Endometrial microvascular endothelial cells (primary cell): ENCODE results near the gene RNASE8. TPM values are rescaled to one million over a fixed set of nuclear protein-coding genes. Genes with fewer than 3 reads are reported as not detected.
"Not testable (repeated sequence)": the region's sequence is repeated elsewhere in the genome, so short reads cannot be mapped to it uniquely, and the experiment has no call there.

ENCODE experiments used
- in situ Hi-C: cut with HindIII; loops from 2 replicates; pipeline ENCODE4 v1.10.0; 2017; ENCODE audit warnings: low sequenced_read_pairs, low pct_unique_long_range_greater_than_20kb; ENCODE audit errors: inconsistent ontology term
- total RNA-seq: library from RNA; depleted of rRNA; stranded (reverse); fragments of >200 nt; gene quantifications from one replicate; pipeline ENCODE4 v1.2.3, GENCODE V29; 2015; ENCODE audit errors: inconsistent ontology term

RNASE8 gene, protein sequence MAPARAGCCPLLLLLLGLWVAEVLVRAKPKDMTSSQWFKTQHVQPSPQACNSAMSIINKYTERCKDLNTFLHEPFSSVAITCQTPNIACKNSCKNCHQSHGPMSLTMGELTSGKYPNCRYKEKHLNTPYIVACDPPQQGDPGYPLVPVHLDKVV
- total RNA-seq: not detected

DNA sequence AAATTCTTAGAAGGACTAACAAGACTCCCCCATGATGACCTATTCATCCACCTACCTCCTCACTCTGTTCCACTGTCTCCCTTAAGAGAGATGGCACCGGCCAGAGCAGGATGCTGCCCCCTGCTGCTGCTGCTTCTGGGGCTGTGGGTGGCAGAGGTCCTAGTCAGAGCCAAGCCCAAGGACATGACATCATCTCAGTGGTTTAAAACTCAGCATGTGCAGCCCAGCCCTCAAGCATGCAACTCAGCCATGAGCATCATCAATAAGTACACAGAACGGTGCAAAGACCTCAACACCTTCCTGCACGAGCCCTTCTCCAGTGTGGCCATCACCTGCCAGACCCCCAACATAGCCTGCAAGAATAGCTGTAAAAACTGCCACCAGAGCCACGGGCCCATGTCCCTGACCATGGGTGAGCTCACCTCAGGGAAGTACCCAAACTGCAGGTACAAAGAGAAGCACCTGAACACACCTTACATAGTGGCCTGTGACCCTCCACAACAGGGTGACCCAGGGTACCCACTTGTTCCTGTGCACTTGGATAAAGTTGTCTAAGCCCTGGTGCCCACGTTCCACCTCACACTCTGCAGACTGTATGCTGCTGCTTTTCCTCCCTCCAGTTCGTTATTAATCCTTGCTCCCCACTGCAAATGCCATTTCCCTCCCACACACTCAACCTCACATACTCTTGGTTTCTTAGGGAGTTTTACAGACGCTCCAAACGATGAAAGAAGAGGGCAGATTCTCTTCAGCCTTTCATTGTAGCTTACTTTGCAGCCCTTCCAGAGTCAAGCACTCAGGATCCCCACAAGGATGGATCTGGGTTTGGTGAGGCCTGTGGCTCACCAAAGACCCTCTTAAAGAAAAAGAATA lies at the start of gene RNASE8:
RNASE8 (plus strand) TSS at position 20 of the 873 bp plus-strand sequence; CDS start at position 91, 71 bp downstream.
- in situ Hi-C loops: no loop called here

- in situ Hi-C loops: not testable (repeated sequence)
Measured at GRCh38 chr14:21009721-21010120, 47.9 kb upstream of the RNASE8 start.

DNA sequence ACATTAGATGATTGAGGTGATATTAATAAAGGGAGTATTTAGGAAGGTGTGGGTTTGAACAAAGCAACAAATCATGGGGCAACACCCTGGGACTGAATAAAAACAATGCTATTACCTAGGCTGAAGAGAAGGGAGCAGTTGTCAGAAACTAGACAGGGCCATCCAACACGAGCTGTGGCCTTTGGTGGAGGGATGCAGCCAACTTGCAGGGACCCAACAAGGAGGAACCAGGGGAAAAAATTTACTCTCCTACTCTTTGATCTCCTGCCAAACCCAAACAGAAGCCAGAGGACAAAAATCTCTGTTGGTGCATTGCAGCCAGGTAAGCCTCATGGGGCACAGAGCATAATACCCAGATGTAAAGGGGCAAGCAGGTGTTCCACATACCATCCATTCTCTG lies 46.5 kb upstream of the RNASE8 start:
- in situ Hi-C loops: no loop called here

DNA sequence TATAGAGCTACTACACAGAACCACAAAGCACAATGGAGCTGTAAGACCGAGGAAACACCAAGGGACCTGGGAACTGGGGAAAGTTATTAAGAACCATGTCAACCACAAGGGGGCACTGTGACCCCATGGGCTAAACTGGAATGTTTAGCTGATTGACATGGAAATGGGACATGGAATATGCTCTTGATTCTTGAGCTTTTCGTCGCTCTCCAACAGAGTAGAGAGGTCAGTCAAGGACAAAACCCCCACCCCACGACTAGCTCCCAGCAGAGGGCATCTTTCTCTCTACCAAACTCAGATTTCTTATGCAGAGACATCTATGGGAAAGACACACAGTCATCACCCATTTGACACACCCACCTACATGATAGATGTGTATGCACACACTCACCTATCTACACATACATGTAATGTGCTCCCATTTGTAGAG lies 42.8 kb upstream of the RNASE8 start:
- in situ Hi-C loops: no loop called here

- in situ Hi-C loops: no loop called here
Measured at GRCh38 chr14:21015312-21015711, 42.3 kb upstream of the RNASE8 start.

GRCh38 chr14:21016413-21017190 lies 41.0 kb upstream of the RNASE8 start:
- in situ Hi-C loops: no loop called here

GRCh38 chr14:21017528-21018245 lies 39.9 kb upstream of the RNASE8 start:
- in situ Hi-C loops: no loop called here

DNA sequence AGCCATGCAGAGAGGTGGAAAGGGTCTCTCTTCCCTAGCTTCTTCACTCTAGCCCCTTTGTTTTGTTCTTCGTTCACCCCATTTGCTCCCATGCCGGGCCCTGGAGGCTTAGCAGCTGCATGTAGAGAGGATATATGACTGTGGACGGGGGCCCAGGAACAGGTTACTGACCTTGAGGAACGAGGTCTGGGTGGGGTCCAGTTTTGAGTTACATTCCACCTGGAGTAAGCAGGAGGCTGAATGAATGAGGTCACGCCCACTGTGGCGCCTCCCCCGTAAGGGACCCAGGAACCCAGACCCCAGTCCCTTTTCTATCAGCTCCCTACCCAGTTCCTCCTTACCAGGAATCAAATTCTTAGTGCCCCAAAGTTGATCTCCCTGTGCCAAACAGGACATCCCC lies 39.3 kb upstream of the RNASE8 start:
- in situ Hi-C loops: no loop called here

DNA sequence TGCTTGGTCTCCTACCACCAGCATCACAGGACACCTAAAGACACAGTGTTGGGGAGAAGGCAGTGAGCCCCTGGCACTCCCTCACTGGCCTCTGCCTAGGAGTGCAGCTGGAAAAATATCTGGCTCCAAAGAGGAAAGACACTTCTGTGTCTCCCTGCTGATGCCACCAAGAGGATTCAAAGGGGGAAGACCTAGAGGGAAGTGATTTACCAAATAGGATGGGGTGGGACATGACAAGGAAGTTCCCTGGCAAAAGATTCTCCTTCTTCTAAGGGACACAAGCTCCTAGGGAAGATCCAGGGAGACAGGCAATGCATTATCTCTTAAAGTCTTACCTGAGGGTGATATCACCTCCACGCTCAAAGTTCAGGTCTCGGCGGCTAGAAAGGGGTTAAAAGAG lies 38.8 kb upstream of the RNASE8 start:
- in situ Hi-C loops: no loop called here

GRCh38 chr14:21019366-21019765 lies 38.3 kb upstream of the RNASE8 start:
- in situ Hi-C loops: no loop called here

GRCh38 chr14:21020977-21021545 lies 36.6 kb upstream of the RNASE8 start:
- in situ Hi-C loops: no loop called here

- in situ Hi-C loops: no loop called here
Measured at GRCh38 chr14:21022686-21023085, 34.9 kb upstream of the RNASE8 start.

DNA sequence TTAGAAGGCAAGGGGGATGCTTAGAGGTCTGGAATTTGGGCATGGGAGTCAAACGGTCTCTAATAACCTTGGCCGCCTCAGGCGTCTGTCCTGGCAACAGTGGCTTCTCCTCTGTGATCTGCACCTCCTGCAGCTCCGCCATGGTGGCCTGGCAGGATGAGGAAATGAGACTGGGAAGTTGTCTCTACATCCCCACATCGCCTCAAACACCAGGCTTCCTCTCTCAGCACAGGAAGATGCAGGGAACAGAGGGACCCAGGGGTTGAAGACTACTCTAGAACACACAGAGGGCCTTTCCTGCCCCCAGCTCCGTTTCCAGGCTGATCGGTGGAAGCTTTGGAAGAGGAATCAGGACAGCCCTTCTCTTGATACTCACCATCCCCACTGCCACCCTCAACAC lies 34.4 kb upstream of the RNASE8 start:
- in situ Hi-C loops: no loop called here

GRCh38 chr14:21023817-21024584 lies 33.6 kb upstream of the RNASE8 start:
- in situ Hi-C loops: no loop called here

GRCh38 chr14:21024585-21025370 lies 32.8 kb upstream of the RNASE8 start, which contains the start of gene NDRG2:
TSS of gene NDRG2 (minus strand) at chr14:21025061. CDS start at chr14:21023315, 1,746 bp downstream.
- in situ Hi-C loops: no loop called here

GRCh38 chr14:21025371-21026273 lies 32.0 kb upstream of the RNASE8 start:
- in situ Hi-C loops: no loop called here
